Kidney capillary endothelial cell (primary cell): Measurements from ENCODE around the gene CHST6.
"Not testable (repeated sequence)": the region's sequence is repeated elsewhere in the genome, so short reads cannot be mapped to it uniquely, and the experiment has no call there.

Experiments used
- DNase-seq: peaks from one replicate; pipeline ENCODE4 v3.0.0-alpha.2; 2018; ENCODE audit warnings: low spot score

The CHST6 gene

GRCh38 chr16:75502916-75503605, 7.8 kb upstream of the CHST6 start:
- DNase-seq, result no peak

DNA sequence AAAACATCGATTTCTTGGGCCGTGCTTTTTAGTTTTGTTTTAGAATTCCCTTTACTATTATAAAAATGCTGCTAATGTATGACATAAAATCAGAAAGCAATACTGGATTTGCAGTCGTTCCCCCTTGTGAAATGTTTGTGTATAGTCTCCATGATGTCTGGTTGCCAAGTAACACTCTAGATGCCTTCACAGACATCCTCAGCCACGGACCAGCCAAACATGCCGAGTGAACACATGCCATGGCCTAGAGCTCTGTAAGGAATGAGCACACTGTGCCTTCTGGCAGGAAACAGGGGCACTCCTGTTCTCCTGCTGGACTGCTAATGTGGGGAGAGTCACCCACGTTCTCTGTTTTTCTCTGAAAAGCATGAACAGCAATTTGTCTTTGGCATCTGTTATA, 6.6 kb upstream of the CHST6 start:
- not testable (repeated sequence) for DNase-seq

GRCh38 chr16:75501359-75501758, 6.1 kb upstream of the CHST6 start:
- no peak for DNase-seq

DNA sequence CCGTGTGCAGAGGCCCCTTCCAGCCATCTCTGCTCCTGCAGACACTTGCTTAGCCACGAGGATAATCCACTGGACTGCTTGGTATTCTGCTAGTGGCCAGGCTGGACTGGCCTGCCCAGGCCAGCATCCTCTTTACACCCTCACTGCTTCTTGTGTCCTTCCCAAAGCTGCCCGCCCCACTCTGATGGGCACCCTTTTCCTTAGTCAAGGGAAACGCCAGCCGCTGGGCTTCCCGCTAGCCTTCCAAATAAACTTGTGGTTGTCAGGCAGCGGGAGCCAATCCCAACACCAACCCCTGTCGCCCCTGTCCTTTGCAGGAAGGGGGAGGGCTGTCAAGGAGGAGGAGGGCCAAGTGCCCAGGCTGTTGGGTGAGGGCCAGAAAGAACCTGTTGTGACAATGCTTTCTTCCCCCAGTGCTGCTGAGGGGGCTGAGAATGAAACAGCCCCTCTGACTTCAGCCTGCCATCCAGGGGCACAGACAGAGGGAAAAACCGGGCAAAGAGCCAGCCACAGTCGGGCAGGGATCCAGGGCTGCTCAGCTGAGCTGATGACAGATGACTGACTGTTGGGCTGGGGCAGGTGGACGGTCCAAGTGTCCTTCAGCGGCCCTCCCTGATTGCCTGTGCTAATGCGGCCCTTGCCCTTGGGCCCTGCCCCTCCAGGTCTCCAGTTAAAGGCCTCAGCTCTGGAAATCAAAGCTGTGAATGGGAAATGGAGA, 3.5 kb upstream of the CHST6 start:
- DNase-seq, result not testable (repeated sequence)

- DNase-seq, result no peak
Measured at GRCh38 chr16:75497558-75497957, 2.3 kb upstream of the CHST6 start.

DNA sequence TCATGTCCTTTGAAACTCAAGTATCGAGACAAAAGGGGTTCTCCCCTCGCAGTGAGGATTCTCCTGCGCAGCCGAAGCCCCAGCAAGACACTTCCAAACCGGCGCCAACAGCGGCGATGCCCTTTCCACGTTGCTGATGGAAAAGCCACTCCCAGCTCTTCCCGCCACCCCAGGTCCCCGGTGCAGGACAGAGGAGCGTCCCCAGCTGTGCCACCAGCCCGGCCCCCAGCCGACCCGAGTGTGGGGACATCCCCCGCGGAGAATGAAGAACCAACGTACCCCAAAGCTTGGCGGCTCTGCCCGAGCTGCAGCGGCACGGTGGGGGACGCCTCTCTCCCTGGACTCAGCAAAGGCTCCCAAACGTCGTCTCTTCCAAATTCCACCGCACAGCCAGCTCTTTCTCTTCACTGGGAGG, 573 bp downstream of the CHST6 start:
- DNase-seq, result no peak

DNA sequence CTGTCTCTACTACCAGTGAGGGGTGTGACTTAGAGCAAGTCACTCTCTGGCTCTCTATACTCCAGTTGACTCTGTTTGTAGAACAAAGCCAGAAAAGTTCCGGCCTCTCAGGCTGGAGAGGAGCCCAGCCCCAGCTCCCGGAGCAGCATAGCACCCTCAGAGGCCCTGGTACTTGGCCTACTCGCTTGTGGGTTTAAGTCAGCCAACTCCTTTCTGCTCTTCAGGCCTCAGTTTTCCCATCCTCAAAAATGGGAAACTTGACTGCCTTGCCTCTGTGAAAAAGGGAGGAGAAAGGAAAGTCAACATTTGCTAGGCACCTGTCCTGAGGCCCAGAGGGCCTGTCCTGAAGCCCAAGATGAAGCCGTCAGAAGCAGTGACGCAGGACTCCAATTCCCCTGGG, 1.1 kb downstream of the CHST6 start:
- no peak for DNase-seq

DNA sequence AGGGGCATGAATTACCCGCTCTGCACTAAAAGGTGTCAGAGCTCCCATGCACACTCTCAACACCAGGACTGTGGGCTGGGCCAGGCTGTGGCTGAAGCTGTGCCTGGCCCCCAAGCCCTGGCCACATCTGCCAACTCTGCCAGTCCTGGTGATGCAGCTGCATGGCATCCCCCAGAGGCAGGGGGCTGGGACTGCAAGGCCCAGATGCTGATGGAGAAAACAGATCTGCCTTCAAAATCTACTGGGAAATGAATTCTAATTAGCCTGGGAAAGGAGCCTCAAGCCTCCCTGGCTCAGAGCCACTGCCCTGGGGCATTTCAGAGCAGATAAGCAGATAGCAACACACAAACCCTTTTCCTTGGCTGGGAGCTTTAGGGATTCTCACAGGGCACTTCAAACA, 3.4 kb downstream of the CHST6 start:
- DNase-seq, result no peak

DNA sequence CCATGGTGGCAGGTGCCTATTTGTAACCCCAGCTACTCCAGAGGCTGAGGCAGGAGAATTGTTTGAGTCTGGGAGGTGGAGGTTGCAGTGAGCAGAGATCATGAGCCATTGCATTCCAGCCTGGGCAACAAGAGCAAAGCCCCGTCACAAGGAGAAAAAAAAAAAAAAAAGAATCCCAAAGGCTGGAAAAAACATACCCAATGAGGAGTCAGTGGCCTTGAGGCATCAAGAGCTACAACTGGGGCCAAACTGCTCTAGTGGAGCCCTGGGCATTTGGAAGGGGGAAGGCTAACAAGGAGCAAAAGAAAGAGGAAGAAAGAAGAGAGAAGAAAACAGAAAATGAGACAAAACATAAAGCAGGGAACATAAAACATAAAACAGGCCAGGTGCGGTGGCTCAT, 6.9 kb downstream of the CHST6 start:
- DNase-seq, result no peak

- no peak for DNase-seq
Measured at GRCh38 chr16:75486676-75487313, 8.4 kb downstream of the CHST6 start.

GRCh38 chr16:75486014-75486675, 9.1 kb downstream of the CHST6 start:
- no peak for DNase-seq

- DNase-seq, result no peak
Measured at GRCh38 chr16:75485230-75486013, 9.8 kb downstream of the CHST6 start.

GRCh38 chr16:75483222-75483621, 12.0 kb downstream of the CHST6 start:
- no peak for DNase-seq

- no peak for DNase-seq
Measured at GRCh38 chr16:75482434-75483205, 12.6 kb downstream of the CHST6 start.

DNA sequence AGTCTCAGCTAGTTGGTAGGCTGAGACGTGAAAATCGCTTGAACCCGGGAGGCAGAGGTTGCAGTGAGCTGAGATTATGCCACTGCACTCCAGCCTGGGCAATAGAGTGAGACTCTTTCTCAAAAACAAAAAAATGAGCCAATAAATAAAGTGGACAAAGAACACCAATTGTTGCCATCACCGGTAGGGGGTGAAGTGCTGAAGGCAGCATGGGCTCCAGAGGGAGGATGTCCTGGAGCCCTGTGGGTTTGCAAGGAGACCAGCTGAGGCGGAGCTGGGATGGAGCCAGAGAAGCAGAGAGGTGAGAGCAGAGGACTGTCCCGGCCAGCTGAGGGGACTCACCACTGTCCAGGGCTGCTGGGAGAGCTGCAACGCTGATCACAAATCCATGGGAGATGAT, 13.8 kb downstream of the CHST6 start:
- no peak for DNase-seq

GRCh38 chr16:75479421-75479990, 15.7 kb downstream of the CHST6 start:
- DNase-seq, result no peak

DNA sequence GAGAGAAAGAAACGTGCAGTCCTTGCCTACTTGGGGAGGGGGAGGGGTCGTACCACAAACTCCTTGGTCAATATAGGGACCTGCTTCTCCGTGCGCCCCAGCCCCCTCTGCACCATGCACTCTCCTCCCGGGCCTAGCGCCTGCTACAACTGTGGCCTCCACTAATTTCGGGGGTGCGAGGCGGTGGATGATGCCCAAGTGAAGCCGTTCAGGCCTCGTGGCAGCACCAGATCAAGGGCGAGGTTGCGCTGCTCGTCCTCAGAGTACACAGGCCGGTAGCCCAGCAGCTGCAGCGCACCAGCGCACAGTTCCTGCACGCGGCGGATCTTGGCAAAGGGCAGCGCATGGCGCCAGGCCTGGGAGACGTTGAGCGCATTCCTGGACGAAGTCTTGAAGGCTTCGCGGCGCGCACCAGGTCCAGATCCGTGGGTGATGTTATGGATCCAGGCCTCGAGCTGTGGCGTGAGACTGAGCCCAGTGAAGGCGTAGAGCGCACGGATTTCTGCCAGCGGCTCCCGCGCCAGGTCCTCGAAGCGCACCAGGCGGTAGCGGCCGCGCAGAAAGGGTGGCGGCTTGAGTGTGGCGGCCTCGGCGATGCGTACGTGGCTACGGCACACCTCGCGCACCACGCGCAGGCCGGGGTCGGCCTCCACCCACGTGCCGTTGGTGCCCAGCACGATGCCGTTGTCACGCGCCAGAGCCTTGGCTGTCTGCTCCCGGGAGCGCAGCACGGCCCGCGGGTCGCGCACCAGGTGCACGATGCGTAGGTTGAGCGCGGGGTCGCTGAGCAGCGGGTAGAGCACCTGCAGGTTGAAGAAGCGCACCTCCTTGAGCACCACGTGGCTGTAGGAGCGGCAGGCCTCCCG, 16.5 kb downstream of the CHST6 start:
- no peak for DNase-seq

DNA sequence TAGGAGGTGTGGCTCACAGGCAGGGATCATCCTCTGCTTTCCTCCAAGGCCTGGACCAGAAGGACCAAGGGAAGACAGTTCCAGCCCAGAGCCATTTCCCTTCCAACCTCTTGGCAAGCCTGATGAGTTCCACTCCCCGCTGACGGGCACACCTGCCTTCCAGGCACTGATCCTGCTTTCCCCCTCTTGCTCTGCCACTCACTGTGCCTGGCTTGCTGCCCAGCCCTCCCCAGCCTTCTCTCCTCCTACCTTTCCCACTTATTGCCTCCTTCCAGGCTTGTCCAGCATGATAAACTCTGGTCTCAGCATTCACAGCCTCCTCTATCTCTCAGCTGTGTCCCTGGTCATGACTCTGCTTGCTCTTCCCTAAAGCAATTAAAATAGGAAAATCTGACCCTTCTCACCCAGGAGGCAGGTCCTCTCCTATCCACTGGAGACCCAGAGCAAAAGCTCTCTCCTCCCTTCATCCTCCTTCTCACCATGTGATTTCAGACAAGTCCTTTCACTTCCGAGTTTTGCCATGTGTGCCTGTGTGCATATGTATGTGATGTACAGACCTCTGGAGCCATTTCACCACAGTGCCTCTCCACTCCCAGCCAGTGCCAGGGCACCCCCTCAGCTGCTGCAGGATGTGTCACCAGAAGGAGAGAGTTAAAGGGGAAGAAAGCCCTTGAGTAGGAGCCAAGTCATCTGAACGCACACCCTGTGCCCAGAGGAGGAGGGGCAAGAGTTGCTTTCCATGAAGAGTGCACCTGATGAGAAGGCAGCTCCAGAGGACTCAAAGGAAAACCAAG, 17.4 kb downstream of the CHST6 start:
- DNase-seq, result no peak

DNA sequence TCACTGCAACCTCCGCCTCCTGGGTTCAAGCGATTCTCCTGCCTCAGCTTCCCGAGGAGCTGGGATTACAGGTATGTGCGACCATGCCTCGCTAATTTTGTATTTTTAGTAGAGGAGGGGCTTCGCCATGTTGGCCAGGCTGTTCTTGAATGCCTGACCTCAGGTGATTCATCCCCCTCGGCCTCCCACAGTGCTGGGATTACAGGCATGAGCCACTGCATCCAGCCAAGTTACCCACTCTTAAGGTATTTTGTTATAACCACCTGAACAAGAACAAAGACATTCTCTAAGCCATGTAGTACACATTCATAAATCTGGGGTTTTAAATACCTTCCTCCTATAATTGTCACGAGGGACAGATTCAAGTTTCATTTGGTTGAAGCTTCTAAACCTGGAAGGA, 18.4 kb downstream of the CHST6 start:
- no peak for DNase-seq
